SK-N-SH (cell line): ENCODE results near the gene CRYBG2. TPM values are rescaled to one million over a fixed set of nuclear protein-coding genes. Genes with fewer than 3 reads are reported as not detected.
"Not testable (repeated sequence)": the region's sequence is repeated elsewhere in the genome, so short reads cannot be mapped to it uniquely, and the experiment has no call there.

Source experiments
- CTCF ChIA-PET: fragments of 300-600, 350-600 bp; formaldehyde crosslinking; extraction: SDS; loops from one replicate; lab custom pipeline; 2021; lab: Yijun Ruan, JAX
- POLR2A ChIA-PET: fragments of 350-600 bp; sonication (Branson Sonifier 250); formaldehyde crosslinking; extraction: SDS; loops from one replicate; lab custom pipeline; 2020; ENCODE audit warnings: antibody characterized with exemption, inconsistent platforms; lab: Yijun Ruan, JAX
- DNase-seq: peaks from one replicate; pipeline ENCODE4 v3.0.0; 2012
- H2AFZ ChIP-seq: fragments of 200-600 bp; sonication (generic); 2 replicates; pipeline ENCODE4 v1.8.1; 2016; ENCODE audit warnings: antibody characterized with exemption, mild to moderate bottlenecking, low read depth
- H3F3A ChIP-seq: fragments of 200-600 bp; sonication (generic); replicated peaks from 2 replicates; pipeline ENCODE3; 2016; ENCODE audit warnings: antibody characterized with exemption, mild to moderate bottlenecking; ENCODE audit not compliant: insufficient read depth
- H3K27ac ChIP-seq, 2 experiments: fragments of 200-500 bp in 1 of 2; fragments of 200-600 bp in 1 of 2; sonication (Bioruptor generic) in 1 of 2; sonication (generic), shearing (Covaris generic) in 1 of 2; 2 replicates each; pipeline versions ENCODE4 v1.5.1 to v1.6.1; 2014 to 2016; ENCODE audit warnings: low read depth in 2 of 2, inconsistent platforms in 1 of 2, low read length in 1 of 2, mild to moderate bottlenecking in 1 of 2, mixed read lengths in 1 of 2
- H3K27me3 ChIP-seq: fragments of 200-600 bp; sonication (generic), shearing (Covaris generic); 2 replicates; pipeline ENCODE4 v1.6.1; 2016; ENCODE audit warnings: mixed run types; ENCODE audit not compliant: insufficient read depth
- H3K36me3 ChIP-seq, 2 experiments: fragments of 200-500 bp in 1 of 2; fragments of 200-600 bp in 1 of 2; sonication (Bioruptor generic) in 1 of 2; sonication (generic) in 1 of 2; replicated peaks in 1 of 2; 2 replicates each; pipeline versions ENCODE3 to v1.5.1; 2014 to 2016; ENCODE audit warnings: low read length in 1 of 2, mild to moderate bottlenecking in 1 of 2; ENCODE audit not compliant: insufficient read depth in 2 of 2, control insufficient read depth in 1 of 2
- H3K4me1 ChIP-seq, 2 experiments: fragments of 200-500 bp in 1 of 2; fragments of 200-600 bp in 1 of 2; sonication (Bioruptor generic) in 1 of 2; sonication (generic), shearing (Covaris generic) in 1 of 2; 2 replicates each; pipeline versions ENCODE4 v1.5.1 to v1.6.1; 2014 to 2016; ENCODE audit warnings: low read depth in 1 of 2, low read length in 1 of 2, mixed run types in 1 of 2; ENCODE audit not compliant: insufficient read depth in 2 of 2, control insufficient read depth in 1 of 2
- H3K4me2 ChIP-seq: fragments of 200-600 bp; sonication (generic), shearing (Covaris generic); 2 replicates; pipeline ENCODE4 v1.6.1; 2017; ENCODE audit warnings: mixed run types
- H3K4me3 ChIP-seq, 2 experiments: fragments of 200-500 bp in 1 of 2; fragments of 200-600 bp in 1 of 2; sonication (Bioruptor generic) in 1 of 2; sonication (generic), shearing (Covaris generic) in 1 of 2; 2 replicates each; pipeline versions ENCODE4 v1.5.1 to v1.8.1; 2014 to 2016; ENCODE audit warnings: low read depth in 2 of 2, inconsistent platforms in 1 of 2, low read length in 1 of 2, mild to moderate bottlenecking in 1 of 2, mixed read lengths in 1 of 2, moderate library complexity in 1 of 2
- H3K79me2 ChIP-seq: fragments of 200-600 bp; sonication (generic); 2 replicates; pipeline ENCODE4 v1.8.1; 2017; ENCODE audit warnings: mild to moderate bottlenecking; ENCODE audit not compliant: insufficient read depth
- H3K9ac ChIP-seq: fragments of 200-600 bp; sonication (generic); 2 replicates; pipeline ENCODE4 v1.6.1; 2017; ENCODE audit warnings: mixed run types
- H3K9me2 ChIP-seq: fragments of 200-600 bp; sonication (generic); 2 replicates; pipeline ENCODE4 v1.6.1; 2017; ENCODE audit warnings: mixed run types
- H3K9me3 ChIP-seq: fragments of 200-600 bp; sonication (generic); 2 replicates; pipeline ENCODE4 v1.6.1; 2017; ENCODE audit warnings: mixed run types, mild to moderate bottlenecking, moderate library complexity
- H4K20me1 ChIP-seq: fragments of 200-600 bp; sonication (generic); 2 replicates; pipeline ENCODE4 v1.6.1; 2017; ENCODE audit warnings: mild to moderate bottlenecking, mixed run types; ENCODE audit not compliant: insufficient read depth
- ELF1 ChIP-seq: IDR thresholded peaks from 2 replicates; pipeline ENCODE4 v1.4.0; 2012
- EP300 ChIP-seq, 2 experiments: IDR thresholded peaks; 2 replicates each; pipeline versions ENCODE4 v1.4.0 to v1.6.1; 2012; ENCODE audit warnings: borderline replicate concordance in 1 of 2, low read depth in 1 of 2, low read length in 1 of 2
- FOXJ3 ChIP-seq: sonication (generic); formaldehyde crosslinking; IDR thresholded peaks from 2 replicates; pipeline ENCODE4 v1.5.1; 2020; ENCODE audit warnings: mild to moderate bottlenecking, missing genetic modification reagents
- FOXM1 ChIP-seq: IDR thresholded peaks from 2 replicates; pipeline ENCODE4 v1.4.0; 2012; ENCODE audit warnings: low read depth, mild to moderate bottlenecking
- GABPA ChIP-seq: IDR thresholded peaks from 2 replicates; pipeline ENCODE4 v1.4.0; 2012; ENCODE audit warnings: low read depth, mild to moderate bottlenecking
- GATA2 ChIP-seq: sonication (generic); formaldehyde crosslinking; IDR thresholded peaks from 2 replicates; pipeline ENCODE4 v1.5.0; 2020; ENCODE audit warnings: mild to moderate bottlenecking, missing genetic modification reagents
- JUND ChIP-seq: IDR thresholded peaks from 2 replicates; pipeline ENCODE4 v1.4.0; 2012
- RXRA ChIP-seq: IDR thresholded peaks from 2 replicates; pipeline ENCODE4 v1.4.0; 2012; ENCODE audit warnings: low read depth, mild to moderate bottlenecking, borderline replicate concordance
- SMC3 ChIP-seq: IDR thresholded peaks from 2 replicates; pipeline ENCODE4 v1.6.1; 2012; ENCODE audit warnings: low read depth, low read length, improper control_type of control experiment
- TAF1 ChIP-seq: IDR thresholded peaks from 2 replicates; pipeline ENCODE4 v1.6.1; 2012; ENCODE audit warnings: low read depth, mild to moderate bottlenecking, low read length, moderate library complexity, borderline replicate concordance
- TEAD4 ChIP-seq: IDR thresholded peaks from 2 replicates; pipeline ENCODE4 v1.4.0; 2012; ENCODE audit warnings: mild to moderate bottlenecking, borderline replicate concordance; ENCODE audit not compliant: insufficient read depth
- WGBS: methylation state at CpG from one replicate; pipeline ENCODE4 v1.1.6; 2017; ENCODE audit warnings: low lambda C conversion rate; 5-methylcytosine and 5-hydroxymethylcytosine counted together
- polyA plus RNA-seq, 3 experiments: library from polyadenylated mRNA; depleted of rRNA; stranded (reverse); fragments of >200 nt; gene quantifications; 2 replicates each; pipeline ENCODE4 v1.2.3, GENCODE V29; 2012
- TF ChIP-seq, protein P1 (sequence below): IDR thresholded peaks from 2 replicates; pipeline ENCODE4; 2012
- TF ChIP-seq, protein P2 (sequence below): IDR thresholded peaks from 2 replicates; pipeline ENCODE4 v1.4.0; 2012; ENCODE audit warnings: low read depth, borderline replicate concordance
- TF ChIP-seq, protein P3 (sequence below): IDR thresholded peaks from 2 replicates; pipeline ENCODE4 v1.4.0; 2012; ENCODE audit warnings: low read depth

CRYBG2 gene
- polyA plus RNA-seq, 1 of the 3 experiments (the other 2 are of a cell fraction): 0.08 TPM

DNA sequence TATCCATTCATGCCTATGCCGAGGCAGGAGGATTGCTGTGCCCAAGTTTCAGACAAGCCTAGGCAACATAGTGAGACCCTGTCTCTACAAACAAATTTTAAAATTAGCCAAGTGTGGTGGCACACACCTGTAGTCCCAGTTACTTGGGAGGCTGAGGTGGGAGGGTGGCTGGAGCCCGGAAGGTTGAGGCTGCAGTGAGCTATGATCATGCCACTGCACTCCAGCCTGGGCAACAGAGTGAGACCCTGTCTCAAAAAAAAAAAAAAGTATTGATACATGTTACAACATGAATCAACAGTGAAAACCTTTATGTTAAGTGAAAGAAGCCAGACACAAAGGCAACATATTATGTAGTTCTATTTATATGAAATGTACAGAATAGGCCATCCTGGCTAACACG, 31.1 kb upstream of the CRYBG2 start:
- H3K4me3 ChIP-seq, POLR2A ChIA-PET, H3K27ac ChIP-seq, H3K79me2 ChIP-seq, H3K4me2 ChIP-seq, H3K4me1 ChIP-seq, H3K27me3 ChIP-seq, H3K9me3 ChIP-seq, H4K20me1 ChIP-seq, H3F3A ChIP-seq, H3K9ac ChIP-seq, DNase-seq, H2AFZ ChIP-seq, H3K36me3 ChIP-seq, H3K9me2 ChIP-seq: not testable (repeated sequence)
- WGBS: 94% methylated on average over 3 of the region's 3 CpGs
- CTCF ChIA-PET: interaction anchor here (1.6 kb wide), 2 partner anchors 20 to 32 kb away, joined by 4 to 7 read pairs; no protein-coding TSS in a partner anchor

DNA sequence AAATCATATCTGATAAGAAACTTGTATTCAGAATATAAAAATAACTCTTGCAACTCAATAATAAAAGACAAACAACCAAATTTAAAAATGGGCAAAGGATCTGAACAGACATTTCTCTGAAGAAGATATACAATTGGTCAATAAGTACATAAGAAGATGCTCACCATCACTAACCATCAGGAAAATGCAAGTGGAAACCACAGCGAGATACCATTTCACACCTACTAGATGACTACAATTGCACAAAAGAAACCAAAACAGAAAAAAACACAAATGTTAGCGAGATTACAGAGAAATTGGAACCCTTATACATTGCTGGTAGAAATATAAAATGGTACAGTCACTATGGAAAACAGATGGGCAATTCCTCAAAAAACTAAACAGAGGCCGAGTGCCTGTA, 30.1 kb upstream of the CRYBG2 start:
- Histone ChIP-seq H3K9me2 (no peaks in the 10 kb centered on the region), H3K36me3 (no peaks in the 10 kb centered on the region), H3K9ac (no peak overlapping the region), H3K4me2 (no peak overlapping the region), H4K20me1 (no peaks in the 10 kb centered on the region), H3K79me2 (no peaks in the 10 kb centered on the region), H3K9me3 (no peaks in the 10 kb centered on the region), H3K27ac (no peak overlapping the region), H3K4me3 (no peak overlapping the region), H3K27me3 (no peaks in the 10 kb centered on the region), H3F3A (no peaks in the 10 kb centered on the region), H2AFZ (no peak overlapping the region), H3K4me1 (no peaks in the 10 kb centered on the region)
- POLR2A ChIA-PET: no interaction called here
- DNase-seq: no peak
- TF ChIP-seq FOXM1: no peak
- TF ChIP-seq SMC3: no peak
- no peak for TF ChIP-seq FOXJ3 (CRISPR knock-in tag)
- TF ChIP-seq RXRA: no peak
- no peak for TF ChIP-seq GATA2 (CRISPR knock-in tag)
- TF ChIP-seq, protein P1, sequence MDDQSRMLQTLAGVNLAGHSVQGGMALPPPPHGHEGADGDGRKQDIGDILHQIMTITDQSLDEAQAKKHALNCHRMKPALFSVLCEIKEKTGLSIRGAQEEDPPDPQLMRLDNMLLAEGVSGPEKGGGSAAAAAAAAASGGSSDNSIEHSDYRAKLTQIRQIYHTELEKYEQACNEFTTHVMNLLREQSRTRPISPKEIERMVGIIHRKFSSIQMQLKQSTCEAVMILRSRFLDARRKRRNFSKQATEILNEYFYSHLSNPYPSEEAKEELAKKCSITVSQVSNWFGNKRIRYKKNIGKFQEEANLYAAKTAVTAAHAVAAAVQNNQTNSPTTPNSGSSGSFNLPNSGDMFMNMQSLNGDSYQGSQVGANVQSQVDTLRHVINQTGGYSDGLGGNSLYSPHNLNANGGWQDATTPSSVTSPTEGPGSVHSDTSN: no peak
- no peak for TF ChIP-seq EP300 (IDR thresholded peaks at IDR 0.05; ENCODE audit: borderline replicate concordance in 1 of 2, low read depth in 1 of 2, low read length in 1 of 2)
- CTCF ChIA-PET: no interaction called here
- 81% methylated on average over 3 of the region's 3 CpGs for WGBS

DNA sequence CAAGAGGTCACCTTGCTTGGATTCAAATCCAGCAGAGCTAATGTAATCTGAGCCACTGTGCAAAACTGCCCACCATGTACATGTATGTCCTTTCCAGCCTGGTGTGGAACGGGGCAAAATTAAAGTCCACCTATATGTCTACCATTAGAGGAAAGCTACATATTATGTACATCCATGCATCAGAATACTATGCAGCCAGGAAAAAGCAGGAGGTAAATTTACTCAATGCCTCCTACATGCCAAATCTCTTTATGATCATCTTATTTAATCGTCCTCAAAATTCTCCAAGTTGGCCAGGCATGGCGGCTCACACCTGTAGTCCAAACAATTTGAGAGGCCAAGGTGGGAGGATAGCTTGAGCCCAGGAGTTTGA, 24.9 kb upstream of the CRYBG2 start:
- TF ChIP-seq EP300 (IDR thresholded peaks at IDR 0.05; ENCODE audit: borderline replicate concordance in 1 of 2, low read depth in 1 of 2, low read length in 1 of 2): no peak
- TF ChIP-seq, protein P2, sequence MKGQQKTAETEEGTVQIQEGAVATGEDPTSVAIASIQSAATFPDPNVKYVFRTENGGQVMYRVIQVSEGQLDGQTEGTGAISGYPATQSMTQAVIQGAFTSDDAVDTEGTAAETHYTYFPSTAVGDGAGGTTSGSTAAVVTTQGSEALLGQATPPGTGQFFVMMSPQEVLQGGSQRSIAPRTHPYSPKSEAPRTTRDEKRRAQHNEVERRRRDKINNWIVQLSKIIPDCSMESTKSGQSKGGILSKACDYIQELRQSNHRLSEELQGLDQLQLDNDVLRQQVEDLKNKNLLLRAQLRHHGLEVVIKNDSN: no peak
- TF ChIP-seq, protein P1: no peak
- TF ChIP-seq JUND: no peak
- TF ChIP-seq RXRA: no peak
- no peak for TF ChIP-seq FOXJ3 (CRISPR knock-in tag)
- TF ChIP-seq GABPA: no peak
- no peak for TF ChIP-seq ELF1
- no peak for TF ChIP-seq GATA2 (CRISPR knock-in tag)
- TF ChIP-seq TEAD4: no peak
- TF ChIP-seq, protein P3, sequence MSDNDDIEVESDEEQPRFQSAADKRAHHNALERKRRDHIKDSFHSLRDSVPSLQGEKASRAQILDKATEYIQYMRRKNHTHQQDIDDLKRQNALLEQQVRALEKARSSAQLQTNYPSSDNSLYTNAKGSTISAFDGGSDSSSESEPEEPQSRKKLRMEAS: no peak
- TF ChIP-seq TAF1: no peak
- TF ChIP-seq, all 33 proteins: peak for 0
- CTCF ChIA-PET: interaction anchor here (0.6 to 7.5 kb wide), 3 partner anchors 16 to 449 kb away, joined by 3 to 89 read pairs (median 3); no protein-coding TSS in a partner anchor
- H3K79me2 ChIP-seq: no peaks in the 10 kb centered on the region
- no peak for DNase-seq
- POLR2A ChIA-PET: no interaction called here
- H3K4me3 ChIP-seq: no peak overlapping the region
- H2AFZ ChIP-seq: no peak overlapping the region
- no peaks in the 10 kb centered on the region for H3K9me3 ChIP-seq
- no peaks in the 10 kb centered on the region for H3K36me3 ChIP-seq
- H3K4me1 ChIP-seq: peaks cover 0 to 6% of the 10 kb centered on the region in 2 experiments; a peak in 2 of 4 replicates
- H3K9me2 ChIP-seq: no peaks in the 10 kb centered on the region
- no peaks in the 10 kb centered on the region for H4K20me1 ChIP-seq
- no peak overlapping the region for H3K9ac ChIP-seq
- peak overlapping the region; percentile 56; the same call in 1 of the 2 replicates for H3K4me2 ChIP-seq
- H3F3A ChIP-seq: peaks cover 14% of the 10 kb centered on the region
- no peak overlapping the region for H3K27ac ChIP-seq
- 90% methylated on average over 3 of the region's 3 CpGs for WGBS
- no peaks in the 10 kb centered on the region for H3K27me3 ChIP-seq
